GM20000 (cell line): ENCODE results near the gene NANS.

Experiments
- DNase-seq: peaks from one replicate; pipeline ENCODE4 v3.0.0; 2012; ENCODE audit warnings: low spot score
- CTCF ChIP-seq: IDR thresholded peaks from 2 replicates; pipeline ENCODE4 v1.5.1; 2012; ENCODE audit warnings: mild to moderate bottlenecking, control low read depth; ENCODE audit errors: extremely low read depth, missing control alignments

NANS gene

GRCh38 chr9:98040212-98040611 lies 16.3 kb upstream of the NANS start:
- no peak for TF ChIP-seq CTCF
- no peak for DNase-seq

GRCh38 chr9:98043915-98044314 lies 12.6 kb upstream of the NANS start:
- no peak for TF ChIP-seq CTCF
- no peak for DNase-seq

- no peak for DNase-seq
- no peak for TF ChIP-seq CTCF
Observed at GRCh38 chr9:98045234-98046179, 11.0 kb upstream of the NANS start.

GRCh38 chr9:98046180-98046543 lies 10.4 kb upstream of the NANS start:
- no peak for DNase-seq
- no peak for TF ChIP-seq CTCF

- no peak for DNase-seq
Observed at GRCh38 chr9:98047002-98047401, 9.5 kb upstream of the NANS start.

GRCh38 chr9:98049288-98050072 lies 7.1 kb upstream of the NANS start:
- TF ChIP-seq CTCF, result no peak
- no peak for DNase-seq

More at GRCh38 chr9:98047002-98047401, 9.5 kb upstream of the NANS start:
- no peak for TF ChIP-seq CTCF

GRCh38 chr9:98050351-98050750 lies 6.2 kb upstream of the NANS start:
- no peak for TF ChIP-seq CTCF
- no peak for DNase-seq
